ENCODE measurements around the gene VEZF1.
A peak's percentile ranks its signal among the peaks of the same experiment; 100 is the strongest.

VEZF1 gene, protein sequence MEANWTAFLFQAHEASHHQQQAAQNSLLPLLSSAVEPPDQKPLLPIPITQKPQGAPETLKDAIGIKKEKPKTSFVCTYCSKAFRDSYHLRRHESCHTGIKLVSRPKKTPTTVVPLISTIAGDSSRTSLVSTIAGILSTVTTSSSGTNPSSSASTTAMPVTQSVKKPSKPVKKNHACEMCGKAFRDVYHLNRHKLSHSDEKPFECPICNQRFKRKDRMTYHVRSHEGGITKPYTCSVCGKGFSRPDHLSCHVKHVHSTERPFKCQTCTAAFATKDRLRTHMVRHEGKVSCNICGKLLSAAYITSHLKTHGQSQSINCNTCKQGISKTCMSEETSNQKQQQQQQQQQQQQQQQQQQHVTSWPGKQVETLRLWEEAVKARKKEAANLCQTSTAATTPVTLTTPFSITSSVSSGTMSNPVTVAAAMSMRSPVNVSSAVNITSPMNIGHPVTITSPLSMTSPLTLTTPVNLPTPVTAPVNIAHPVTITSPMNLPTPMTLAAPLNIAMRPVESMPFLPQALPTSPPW

DNA sequence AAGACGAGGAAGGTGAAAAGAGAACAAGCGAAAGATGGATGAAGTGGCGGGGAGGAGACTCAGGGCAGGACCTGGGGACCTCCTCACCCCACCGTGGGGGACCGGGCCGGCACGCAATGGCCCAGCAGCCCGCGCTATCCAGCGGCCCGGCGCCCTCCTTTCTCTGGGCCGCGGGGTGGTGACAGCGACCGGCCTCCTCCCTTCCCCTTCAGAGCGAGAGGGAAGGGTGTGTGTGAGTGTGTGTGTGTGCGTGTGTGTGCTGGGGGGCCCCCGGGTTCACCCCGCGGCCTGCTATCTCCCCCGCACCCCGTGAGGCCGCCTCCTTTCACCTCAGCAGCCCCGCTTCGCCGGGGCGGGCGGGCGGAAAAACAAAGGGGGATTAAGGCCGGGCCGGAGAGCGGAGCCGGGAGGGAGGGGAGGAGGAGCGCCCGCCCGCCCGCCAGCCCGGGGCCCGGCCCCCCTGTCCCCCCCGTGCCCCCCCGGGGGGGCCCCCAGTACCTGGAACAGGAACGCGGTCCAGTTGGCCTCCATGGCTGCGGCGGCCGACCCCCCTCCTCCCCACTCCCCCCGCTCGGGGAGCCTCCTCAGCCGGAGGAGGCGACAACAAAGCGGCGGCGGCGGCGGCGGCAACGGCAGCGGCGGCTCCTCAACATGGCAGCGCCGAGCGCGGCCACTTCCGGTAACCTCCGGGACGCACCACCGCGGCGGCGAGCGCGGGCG is at the start of gene VEZF1:
VEZF1 (minus strand) TSS at position 674 of the 720 bp plus-strand sequence; CDS start at position 531, 143 bp downstream.
- peak; percentile 71 for DNase-seq

DNA sequence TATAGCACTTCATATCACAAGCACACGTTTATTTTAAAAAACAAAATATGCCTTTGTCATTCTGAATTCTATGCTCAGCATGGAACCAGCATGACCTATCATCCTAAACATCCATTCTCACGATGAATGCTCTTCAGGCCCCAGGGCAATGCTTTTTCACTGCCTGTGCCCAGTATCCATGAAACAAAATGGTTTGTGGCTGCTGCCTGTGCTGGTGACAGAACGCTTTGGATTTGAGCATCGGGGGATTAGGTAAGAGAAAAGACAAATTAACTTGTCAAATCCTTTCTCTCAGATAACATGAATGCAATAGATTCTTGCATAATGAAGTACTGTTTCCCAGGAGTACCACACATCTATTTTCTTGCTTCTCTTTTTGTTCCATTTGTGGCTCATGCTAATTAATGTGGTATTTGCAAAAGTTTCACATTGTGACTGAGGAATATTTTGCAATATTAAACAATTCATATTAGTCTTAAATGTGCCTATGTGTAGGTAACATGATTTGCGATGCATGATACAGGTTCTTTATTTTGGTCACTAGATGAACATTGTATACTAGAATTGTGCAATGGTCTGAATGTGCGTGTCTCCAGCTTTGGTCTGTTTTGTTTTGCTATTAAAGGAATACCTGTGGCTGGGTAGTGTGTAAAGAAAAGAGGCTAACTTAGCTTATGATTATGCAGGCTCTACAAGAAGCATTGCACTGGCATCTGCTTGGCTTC is 44.8 kb upstream of the VEZF1 start:
- no peak for DNase-seq

DNA sequence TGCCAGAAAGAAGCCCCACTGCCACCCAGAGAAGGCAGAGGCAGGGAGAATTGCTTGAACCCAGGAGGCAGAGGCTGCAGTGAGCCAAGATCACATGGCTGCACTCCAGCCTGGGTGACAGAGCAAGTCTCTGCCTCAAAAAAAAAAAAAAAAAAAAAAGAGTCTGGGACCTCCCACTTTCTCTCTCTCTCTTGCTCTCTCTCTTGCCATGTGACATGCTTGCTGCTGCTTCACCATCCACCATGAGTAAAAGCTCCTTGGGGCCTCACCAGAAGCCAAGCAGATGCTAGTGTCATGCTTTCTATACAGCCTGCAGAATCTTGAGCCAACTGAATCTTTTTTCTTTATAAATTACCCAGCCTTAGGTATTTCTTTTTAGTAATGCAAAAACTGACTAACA is 40.5 kb upstream of the VEZF1 start:
- no peak for DNase-seq

DNA sequence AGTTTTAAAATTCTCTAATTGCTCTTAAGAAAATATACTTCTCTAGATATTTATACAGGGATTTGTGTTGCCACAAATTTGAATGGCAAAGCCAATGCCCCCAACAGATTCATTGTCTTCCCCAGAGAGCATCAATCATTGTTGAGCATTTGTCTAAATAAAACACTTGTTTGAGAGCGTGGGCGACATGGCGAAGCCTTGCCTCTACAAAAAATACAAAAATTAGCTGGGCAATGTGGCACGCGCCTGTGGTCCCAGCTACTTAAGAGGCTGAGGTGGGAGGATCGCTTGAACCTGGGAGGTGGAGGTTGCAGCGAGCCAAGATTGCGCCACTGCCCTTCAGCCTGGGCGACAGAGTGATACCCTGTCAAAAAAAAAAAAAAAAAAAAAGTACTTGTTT is 32.3 kb upstream of the VEZF1 start:
- DNase-seq: peak; percentile 54

DNA sequence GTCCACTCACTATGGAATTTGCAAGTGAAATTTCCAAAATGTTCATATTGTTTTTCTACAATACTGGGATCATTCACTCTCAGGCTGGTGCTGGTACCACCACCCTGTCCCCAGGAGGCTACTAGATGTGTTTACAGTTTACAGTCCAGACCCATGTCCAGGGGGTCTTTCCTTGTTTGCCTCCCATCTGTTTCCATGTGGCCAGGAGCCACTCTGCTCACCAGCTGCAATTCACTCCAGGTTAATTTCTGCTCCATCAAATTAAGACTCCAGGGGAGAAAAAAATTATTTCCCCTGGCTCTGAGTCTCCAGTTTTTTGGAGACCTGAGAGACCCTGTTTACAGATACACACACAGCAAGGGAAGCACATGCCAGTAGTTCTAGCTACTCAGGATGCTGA is 31.5 kb upstream of the VEZF1 start:
- no peak for DNase-seq

DNA sequence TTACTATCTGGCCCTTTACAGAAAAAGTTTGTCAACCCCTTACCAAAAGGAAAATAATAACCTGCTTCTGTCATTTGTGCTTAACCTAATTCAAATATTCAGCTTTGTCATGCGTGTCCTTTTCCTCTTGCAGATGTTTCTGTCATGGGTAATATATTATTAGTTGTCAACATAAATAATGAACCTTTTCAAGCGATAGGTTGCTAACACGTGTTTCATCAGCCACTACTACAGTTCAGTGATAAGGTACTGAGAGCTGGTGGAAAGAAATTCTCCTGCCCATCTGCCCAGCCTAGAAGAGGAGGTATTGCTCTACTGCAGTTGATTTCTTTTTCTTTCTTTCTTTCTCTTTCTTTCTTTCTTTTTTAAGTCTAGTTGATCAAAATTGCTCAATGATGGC is 31.0 kb upstream of the VEZF1 start:
- DNase-seq: no peak

DNA sequence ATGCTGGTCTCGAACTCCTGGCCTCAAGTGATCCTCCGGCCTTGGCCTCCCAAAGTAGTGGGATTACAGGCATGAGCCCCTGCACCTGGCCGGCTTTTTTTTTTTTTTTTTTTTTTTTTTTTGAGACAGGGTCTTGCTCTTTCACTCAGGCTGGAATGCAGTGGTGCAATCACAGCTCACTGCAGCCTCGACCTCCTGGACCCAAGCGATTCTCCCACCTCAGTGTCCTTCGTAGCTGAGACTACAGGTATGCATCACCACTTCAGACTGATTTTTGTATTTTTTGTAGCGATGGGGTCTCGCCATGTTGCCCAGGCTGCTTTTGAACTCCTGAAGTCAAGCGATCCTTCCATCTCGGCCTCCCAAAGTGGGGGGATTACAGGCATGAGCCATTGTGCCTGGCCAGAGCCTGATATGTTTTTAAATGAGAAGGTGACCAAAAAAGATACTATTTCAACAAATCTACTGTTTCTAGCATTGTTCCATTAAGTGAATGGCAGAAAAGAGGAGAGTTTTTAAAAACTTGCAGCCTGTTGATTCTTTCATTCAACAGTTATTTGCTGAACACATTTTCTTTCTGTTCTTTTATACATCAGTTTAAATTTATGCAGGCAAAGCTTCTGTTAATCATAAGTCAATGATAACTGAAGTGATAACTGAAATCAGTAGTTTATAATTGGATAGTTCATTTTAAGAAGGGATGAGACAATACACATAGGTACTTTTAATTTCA is 22.2 kb upstream of the VEZF1 start:
- DNase-seq: no peak

DNA sequence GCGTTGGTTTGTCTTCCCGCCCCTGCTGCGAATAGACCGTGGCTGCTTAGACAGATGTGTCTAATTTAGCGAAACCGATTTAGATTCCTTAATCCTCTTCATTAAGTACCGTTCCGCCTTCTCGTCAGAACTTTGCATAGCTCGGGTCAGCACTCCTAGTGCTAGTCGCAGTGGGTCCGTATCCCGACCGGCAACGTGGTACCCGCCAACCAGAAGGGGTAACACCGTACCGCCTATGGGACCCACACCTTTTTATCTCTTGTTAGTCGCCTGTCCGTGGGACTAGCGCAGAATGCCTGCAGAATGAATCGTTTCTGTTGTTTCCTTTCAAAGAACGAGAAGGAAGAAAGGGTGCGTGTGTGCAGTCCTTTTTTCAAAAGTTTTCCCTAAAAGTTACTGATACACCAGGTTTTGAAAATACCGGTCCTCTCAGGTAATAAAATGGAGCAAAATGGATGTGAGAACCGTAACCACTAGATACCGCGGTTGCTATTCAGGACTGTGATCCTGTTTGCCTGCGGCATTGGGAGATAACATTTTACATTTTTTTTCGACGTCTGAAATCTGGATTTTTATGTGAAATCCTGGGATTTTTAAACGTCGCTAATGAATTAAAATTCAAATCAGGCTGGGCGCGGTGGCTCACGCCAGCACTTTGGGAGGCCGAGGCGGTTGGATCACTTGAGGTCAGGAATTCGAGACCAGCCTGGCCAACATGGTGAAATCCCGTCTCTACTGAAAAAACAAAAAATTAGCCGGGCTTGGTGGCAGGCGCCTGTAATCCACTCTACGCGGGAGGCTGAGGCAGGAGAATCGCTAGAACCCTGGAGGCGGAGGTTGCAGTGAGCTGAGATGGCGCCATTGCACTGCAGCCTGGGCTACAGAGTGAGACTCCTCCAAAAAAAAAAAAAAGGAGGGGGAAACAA is 20.0 kb upstream of the VEZF1 start:
- no peak for DNase-seq

DNA sequence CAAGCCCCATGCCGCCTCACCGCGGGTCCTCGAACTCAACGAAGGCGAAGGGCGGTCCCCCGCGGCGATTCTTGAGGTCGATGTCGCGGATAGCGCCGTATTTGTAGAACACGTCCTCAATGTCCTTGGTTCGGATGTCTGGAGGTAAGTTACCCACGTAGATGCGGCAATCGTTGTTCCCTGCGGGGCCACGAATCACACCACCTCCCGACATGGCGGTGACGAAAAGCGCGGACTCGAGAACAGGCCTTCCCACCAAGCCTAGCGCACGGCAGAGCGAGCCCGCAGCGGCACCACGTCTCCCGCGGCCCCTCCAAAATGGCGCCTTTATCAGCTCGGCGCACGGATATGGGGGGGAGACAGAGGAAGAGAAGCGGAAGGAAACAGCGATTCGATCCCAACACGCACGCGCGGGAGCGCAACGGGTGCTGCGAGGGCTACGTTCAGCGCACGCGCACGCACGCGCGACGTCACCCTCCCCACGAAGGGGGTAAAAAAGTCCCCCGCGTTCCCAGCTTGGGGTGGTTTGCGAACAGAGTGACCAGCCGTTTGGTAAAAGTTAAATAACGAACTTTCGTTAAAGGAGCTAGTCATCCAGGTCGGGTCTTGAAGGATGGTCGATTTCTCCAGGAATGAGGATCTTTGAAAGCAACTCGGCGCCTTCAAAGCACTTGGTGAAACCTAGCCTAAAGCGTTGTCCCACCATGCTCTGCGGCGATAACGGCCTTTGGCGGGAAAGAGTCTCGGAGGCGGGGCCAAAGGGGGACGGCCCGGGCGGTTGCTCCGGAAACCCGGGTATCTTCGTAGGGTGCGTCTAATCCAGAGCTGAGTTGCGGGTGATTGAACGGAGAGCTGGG is 19.1 kb upstream of the VEZF1 start, which contains the start of gene SRSF1:
SRSF1 (minus strand) TSS at position 323 of the 857 bp plus-strand sequence; CDS start at position 214, 109 bp downstream.
- peak; percentile 98 for DNase-seq

DNA sequence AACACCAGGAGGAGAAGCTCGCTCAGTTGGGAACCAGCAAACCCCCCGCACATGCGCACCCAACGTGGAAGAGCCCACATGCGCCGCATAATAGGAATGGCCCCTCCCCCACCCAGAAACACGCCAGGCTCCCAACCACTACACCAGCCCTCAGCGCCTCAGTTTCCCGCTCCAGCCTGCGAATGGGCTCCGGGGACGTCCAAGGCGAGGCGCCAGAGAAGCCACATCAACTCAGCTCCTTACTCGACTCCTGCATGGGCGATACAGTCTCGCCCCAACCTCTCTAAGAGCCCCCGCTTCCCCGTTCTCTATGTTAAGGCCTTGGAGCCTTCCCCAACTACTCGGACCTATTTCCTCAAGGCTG is 18.5 kb upstream of the VEZF1 start:
- DNase-seq: peak; percentile 74

DNA sequence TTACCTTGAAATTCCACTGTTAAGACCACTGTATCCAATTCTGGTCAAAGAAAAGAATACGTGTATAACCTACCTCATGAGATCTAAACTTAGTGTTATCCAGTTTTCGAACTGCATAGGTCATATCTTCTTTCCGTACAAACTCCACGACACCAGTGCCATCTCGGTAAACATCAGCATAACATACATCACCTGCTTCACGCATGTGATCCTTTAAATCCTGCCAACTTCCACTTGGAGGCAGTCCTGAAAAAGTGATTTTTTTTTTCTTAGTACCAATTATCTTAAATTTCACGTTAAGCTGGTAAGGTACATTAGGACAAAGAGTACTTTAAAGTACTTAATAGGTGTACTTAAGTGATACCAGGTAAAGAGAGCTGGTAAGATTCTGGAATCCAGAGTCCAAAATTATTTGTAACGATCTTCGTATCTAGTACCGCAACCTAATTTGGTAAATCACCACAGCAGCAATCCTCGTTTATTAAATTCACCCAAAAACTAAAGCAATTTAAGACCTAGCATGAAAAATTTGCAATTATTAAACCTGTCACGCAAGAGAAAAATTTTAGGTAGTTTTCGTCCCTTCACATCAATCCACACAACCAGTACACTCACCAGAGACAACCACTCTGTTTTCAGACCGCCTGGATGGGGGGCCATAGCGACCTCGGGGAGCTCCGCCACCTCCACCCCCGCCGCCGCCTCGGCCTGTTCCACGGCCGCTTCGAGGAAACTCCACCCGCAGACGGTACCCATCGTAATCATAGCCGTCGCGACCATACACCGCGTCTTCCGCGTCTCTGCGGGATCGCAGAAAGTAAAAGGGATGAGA is 17.9 kb upstream of the VEZF1 start:
- DNase-seq: no peak

DNA sequence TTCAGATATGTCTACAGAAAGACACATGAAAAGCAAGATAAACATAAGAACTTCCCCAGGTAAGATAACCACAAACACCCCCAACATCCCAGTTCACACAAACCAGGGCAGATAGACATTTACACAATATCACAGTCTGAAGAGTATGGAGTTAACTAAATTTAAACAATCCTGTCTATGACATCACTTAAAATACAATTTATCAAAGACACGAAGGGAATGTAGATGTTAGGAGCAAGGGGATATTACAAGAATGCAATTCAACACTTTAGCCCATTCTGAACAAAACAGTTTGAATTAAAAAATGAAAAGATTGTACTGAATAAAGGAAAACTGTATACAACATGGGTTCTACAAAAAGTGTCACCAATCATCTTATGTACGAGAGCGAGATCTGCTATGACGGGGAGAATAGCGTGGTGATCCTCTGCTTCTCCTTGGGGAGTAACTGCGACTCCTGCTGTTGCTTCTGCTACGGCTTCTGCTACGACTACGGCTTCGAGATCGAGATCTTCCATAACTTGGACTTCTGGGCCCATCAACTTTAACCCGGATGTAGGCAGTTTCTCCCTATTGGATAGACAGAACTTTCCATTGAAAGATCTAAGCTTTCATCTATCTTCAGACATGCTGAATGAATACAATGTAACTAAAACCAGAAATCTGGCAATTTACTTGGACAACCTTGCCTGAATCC is 17.1 kb upstream of the VEZF1 start:
- DNase-seq: no peak

DNA sequence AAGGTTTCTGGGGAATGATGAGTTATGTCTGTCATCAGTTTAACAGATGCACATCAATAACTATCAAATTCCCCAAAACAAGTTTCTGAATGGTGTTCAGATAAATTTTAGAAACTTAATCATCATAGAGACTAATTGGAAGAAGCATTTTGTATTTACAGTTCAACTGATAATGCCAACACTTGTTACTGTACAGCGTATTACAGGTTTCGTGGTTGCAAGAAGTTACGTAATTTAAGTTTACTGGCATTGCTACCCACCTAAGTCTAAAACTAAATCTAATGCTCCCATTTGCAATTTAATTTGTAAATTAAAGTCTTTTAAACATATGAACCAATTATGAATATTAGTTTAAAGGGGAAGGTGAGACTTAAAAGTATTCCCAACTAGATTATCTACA is 16.0 kb upstream of the VEZF1 start:
- no peak for DNase-seq

DNA sequence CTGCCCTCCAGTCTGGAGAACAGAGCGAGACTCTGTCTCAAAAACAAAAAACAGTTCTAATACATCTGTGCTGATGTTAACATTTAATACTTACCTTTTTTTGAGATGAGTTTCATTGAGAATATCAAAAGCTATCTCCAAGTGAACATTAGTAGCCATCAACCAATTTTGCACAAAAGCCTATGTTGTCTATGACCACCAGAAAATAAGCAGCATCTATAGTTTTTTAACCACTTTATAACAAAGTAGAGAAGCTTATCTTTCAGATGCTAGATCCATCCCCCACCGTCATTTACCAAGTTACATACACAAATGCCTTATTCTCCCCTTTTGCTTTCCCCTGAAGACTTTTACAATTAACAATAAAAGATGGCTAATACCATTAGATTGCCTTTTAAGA is 14.9 kb upstream of the VEZF1 start:
- no peak for DNase-seq

DNA sequence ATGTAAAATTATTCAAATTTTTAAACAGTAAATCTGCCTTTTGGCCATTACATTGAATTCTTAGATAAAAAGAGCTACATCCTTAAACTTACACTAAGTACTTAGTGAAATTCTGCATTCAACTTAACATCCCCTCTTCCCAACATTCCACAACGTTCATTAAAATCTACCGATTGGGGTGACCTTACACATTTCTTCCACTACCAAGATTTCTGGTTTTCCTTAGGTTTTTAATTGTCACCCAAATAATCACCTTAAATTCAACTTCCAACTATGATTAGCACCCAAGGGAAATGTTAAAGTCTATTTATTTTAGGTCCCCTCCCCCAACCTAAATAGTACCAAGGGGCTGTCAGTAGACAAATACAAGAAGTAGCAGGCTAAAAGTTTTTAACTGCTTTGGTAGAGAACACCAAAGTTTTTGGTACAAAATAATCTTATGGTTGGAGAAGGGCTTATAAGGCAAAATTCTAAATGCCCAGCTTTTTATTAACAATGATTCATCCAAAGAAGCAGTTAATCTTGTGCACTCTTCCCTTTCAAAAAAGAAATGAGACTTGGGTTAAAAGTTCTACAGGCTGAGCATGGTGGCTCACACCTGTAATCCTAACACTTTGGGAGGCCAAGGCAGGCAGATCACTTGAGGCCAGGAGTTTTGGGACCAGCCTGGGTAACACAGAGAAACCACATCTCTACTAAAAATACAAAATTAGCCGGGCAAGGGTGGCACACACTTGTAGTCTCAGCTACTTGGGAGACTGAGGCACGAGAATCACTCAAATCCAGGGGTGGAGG is 14.3 kb upstream of the VEZF1 start:
- no peak for DNase-seq

DNA sequence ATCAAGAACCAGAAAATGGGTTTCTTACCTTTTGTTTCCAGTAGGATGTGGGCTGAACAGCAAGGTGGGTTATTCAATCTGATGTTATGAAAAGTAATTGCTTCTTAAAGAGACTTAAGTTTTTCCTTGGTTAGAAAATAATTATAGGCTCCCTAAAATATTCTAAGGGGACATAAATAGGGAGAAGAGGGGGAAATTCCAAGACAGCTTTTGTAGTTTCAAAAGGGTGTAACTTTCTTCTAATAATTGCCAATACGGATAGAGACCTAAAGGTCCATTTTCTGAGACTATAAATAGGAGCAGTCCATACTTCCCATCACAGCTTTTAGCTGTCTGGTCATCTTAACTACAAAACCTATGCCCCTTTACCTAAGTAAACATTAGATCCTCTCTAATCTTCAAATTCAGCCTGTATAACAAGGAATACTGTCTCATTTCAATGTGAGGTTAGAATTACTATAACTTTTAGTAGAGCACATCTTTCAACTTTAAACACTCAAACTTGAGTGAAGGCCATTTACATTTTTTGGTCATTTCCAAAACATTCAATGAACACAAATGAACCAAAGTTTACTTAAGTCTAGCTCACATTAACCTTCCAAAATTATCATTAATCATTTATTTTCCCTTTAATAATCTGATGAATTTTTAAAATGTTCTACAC is 13.5 kb upstream of the VEZF1 start:
- DNase-seq: no peak

DNA sequence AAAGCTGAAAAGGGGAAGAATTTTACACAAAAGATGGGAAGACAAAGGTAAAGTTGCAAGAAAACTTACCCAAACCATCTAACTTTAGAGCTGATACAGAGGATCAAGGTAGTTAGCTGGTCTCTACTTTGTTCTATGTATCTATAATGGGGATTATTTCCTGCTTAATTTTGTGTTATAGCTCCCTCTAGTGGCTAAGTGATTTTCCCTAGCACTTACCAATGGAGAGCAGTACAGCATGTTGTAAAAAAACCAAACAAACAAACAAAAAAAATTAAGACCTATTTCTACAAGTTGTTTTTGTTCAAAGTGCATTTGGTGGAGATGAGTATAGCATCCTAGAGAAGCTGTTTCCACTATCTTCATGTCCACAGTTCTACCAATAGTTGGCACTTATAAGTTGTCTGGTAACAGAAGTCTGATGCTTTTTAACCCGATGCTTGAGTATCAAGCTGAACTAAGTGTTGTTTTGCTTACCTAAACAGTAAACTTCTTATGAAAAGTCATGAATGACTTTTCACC is 11.5 kb upstream of the VEZF1 start:
- DNase-seq: peak; percentile 80
